GM18520 (cell line): ENCODE results near the gene SEMA5A.

Experiments
- ATAC-seq: cut with Tn5 transposase; IDR thresholded peaks from one replicate; pipeline ENCODE4 v1.9.1; 2021; ENCODE audit not compliant: unreplicated experiment

SEMA5A gene

GRCh38 chr5:9042241-9042640 is 503.6 kb downstream of the SEMA5A start:
- ATAC-seq = no peak

DNA sequence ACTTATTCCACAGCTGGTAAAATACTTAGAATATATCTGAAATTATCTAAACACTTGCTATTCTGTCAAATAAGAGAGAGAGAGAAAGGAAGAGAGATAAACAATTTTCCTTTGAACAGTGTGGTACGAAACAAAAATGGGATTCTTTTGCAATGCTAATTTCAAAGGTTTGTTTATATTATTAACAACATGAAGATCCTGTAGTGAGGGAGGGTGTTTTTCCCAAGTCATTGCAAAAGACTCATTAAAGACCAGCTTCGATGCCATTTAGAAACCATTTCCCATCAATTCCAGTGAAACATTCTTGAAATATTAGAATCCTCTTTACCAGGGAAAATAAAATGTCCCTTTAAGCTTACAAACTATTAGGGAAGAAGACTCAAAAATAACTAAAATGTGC is 505.4 kb downstream of the SEMA5A start:
- ATAC-seq = no peak

DNA sequence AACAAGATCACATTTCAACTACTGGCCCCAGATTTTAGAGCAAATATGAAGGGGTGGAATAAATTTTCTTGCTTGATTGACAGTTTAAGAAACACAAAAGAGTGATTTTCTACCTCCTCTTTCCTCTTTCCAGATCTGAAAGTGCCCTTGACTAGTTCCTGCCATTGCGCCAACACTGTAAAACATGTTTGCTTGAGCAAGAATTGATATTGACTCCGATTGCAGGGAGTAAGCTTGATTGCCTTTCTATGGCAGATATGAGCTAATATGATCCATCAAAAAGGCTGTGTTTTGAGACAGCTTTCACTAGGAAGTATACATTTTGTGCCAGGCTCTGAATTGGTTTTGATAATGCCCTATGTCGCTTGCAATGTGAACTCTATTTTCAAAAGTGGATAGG is 508.8 kb downstream of the SEMA5A start:
- ATAC-seq = no peak

- ATAC-seq = no peak
Observed at GRCh38 chr5:9035346-9035745, 510.5 kb downstream of the SEMA5A start.

GRCh38 chr5:9034649-9035048 is 511.2 kb downstream of the SEMA5A start:
- no peak for ATAC-seq

DNA sequence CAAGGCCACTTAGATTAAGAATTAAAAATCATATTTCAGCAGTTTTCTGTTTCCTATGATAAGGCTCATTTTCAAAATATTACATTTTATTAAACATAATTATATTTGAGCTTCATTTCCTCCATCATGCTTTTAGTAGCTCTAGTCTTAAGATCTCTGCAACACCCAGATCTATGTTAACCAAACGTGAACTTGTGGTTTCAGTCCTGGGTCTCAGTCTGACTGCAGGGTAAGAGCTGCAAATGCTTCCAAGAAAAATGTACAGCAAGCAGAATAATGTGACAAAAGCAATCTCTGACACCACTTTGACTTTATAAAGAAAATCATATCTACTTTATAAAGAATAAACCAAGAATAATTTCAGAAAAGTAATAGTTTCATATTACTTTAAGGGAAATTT is 512.4 kb downstream of the SEMA5A start:
- no peak for ATAC-seq

DNA sequence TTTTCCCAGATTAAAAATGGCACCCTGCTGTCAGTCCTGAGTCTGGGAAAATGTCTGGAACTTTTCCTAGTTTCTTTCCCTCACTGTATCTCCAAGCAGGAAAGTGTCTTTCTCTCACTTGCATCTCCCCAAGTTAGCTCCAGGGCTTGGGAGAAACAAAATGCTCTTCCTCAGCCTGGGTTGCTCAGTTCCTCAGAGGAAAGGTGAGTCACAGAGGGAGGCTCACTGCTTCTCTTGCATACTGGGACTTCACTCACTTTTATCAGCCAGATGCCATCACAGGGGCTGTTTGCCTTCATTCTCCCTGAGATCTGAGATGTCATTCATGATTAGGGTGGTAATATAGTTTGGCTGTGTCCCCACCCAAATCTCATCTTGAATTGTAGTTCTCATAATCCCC is 519.9 kb downstream of the SEMA5A start:
- no peak for ATAC-seq

DNA sequence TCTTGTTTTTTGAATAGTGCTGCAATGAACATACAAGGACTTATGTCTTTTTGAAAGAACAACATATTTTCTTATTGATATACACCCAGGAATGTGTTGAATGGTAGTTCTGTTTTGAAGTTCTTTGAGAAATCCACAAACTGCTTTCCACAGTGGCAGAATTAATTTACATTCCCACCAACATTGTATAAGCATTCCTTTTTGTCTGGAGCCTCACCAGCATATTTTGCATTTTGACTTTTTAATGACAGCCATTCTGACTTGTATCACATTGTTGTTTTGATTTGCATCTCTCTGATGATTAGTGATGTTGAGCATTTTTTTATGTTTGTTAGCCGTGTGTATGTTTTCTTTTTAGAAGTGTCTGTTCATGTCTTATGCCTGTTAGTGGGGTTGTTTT is 524.9 kb downstream of the SEMA5A start:
- ATAC-seq = no peak

- no peak for ATAC-seq
Observed at GRCh38 chr5:9015937-9016270, 530.0 kb downstream of the SEMA5A start.

DNA sequence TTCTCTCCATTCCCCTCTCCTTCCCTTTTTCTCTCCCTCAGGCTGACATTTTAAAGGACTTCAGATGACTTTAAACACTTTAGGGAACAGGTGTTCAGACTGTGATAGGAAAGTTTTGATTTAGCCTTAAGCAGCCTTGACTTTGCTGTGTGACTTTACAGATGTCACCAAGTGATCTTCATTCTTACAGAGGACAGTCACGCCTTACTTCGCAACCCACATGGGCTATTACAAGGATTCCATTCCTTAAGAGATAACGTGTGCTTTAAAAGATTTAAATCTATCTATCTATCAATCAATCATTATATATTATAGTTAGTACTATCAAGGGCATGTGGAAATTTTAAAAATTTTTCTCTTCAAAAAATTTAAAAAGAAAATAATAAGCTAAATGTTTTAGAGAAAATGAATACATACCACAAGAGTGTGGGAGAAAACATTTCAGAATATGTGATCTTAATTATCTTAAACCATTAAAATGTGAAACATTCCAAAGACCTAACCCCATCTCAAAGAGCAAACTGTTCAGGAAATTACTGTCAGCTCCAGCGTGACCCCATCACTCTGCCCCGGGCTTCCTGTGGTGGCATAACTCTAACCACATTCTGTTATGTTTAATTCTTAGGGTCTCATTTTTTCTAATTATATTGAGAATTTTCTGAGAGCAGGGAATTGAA is 530.5 kb downstream of the SEMA5A start:
- ATAC-seq = no peak

- ATAC-seq = no peak
Observed at GRCh38 chr5:9013147-9013546, 532.7 kb downstream of the SEMA5A start.

GRCh38 chr5:9009931-9010651 is 535.8 kb downstream of the SEMA5A start:
- ATAC-seq = no peak

- no peak for ATAC-seq
Observed at GRCh38 chr5:8997542-8998070, 548.3 kb downstream of the SEMA5A start.

- no peak for ATAC-seq
Observed at GRCh38 chr5:8993031-8993430, 552.8 kb downstream of the SEMA5A start.
